NCI-H2107 treated with DMSO at 0.1 percent for 48 hours (cell line): ENCODE measurements around the gene TRAFD1.
"Not testable (repeated sequence)": the region's sequence is repeated elsewhere in the genome, so short reads cannot be mapped to it uniquely, and the experiment has no call there.

Experiments used
- DNase-seq: peaks from one replicate; lab custom pipeline; 2025; ENCODE audit not compliant: unreplicated experiment; lab: John Stamatoyannopoulos, UW

TRAFD1 gene

GRCh38 chr12:112158461-112159145 lies 33.2 kb downstream of the TRAFD1 start:
- not testable (repeated sequence) for DNase-seq

DNA sequence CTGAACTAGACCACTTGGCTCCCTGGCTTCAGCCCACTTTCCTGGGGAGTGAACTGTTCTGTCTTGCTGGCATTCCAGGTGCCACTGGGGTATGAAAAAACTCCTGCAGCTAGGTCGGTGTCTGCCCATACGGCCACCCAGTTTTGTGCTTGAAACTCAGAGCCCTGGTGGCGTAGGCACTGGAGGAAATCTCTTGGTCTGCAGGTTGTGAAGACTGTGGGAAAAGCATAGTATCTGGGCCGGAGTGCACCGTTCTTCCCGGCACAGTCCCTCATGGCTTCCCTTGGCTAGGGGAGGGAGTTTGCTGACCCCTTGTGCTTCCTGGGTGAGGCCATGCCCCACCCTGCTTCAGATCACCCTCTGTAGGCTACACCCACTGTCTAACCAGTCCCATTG lies 33.8 kb downstream of the TRAFD1 start:
- DNase-seq, result no peak

GRCh38 chr12:112160611-112161010 lies 35.3 kb downstream of the TRAFD1 start:
- DNase-seq, result no peak

DNA sequence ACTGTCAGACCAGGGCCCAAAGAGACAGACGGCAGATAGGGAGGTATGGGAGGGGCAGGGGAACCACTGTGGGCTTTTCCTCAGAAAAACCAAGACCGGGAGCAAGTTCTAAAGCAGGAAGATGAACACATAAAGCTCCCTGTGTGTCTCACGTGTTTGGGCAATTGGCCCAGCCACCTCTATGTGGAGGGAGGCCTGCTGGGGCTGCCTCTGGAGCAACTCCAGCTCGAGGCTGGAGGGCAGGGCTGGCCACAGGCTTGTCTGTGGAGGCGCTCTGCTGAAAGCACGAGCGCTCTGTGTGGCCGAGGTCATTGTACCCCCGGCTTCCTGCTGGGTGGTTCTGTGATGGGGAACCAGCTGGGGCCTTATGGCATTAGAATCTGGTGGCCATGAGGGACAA lies 36.4 kb downstream of the TRAFD1 start:
- DNase-seq, result no peak

GRCh38 chr12:112162241-112162790 lies 37.0 kb downstream of the TRAFD1 start:
- DNase-seq, result no peak

DNA sequence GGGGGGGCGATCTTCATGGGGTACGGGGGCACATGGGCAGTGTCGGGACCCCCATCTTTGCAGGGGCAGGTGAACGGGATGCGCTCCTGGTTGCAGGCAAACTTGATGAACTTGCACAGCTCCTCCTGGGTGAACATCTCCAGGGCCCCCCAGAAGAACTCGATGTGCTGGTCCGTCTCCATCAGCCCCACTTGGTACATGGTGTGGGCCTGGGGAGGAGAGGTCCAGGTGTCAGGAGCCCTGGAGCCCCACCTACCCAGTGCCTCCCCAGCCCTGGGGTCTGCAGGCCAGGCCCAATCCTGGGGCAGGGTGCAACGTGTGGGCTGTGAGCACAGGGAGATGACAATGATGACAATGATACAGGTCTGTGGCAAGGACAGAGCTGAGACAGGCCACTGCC lies 37.7 kb downstream of the TRAFD1 start:
- no peak for DNase-seq

DNA sequence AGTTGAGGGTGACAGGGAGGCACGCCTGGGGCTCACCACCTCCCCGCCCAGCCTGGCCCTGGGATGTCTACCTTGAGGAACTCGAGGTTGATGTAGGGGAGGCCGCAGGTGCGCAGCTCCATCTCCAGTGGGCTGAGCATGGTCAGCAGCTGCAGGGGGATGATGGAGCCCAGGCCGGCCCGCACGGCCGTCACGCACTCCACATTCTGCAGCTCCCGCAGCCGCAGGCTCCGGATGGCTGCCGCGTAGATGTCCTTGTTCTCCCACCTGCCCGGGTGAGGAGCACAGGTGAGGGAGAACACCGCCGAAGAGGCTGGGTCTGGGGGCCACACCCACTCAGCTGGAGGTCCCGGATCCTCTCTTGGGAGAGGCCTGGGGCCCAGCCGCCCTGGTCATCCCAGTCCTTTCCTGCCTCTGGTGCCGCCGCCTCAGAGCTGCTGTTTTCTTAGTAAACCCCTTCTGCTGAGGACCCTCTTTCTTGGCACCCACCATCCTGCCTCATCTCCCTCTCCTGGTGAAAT lies 38.2 kb downstream of the TRAFD1 start:
- no peak for DNase-seq

- DNase-seq, result no peak
Measured at GRCh38 chr12:112164011-112164660, 38.8 kb downstream of the TRAFD1 start.

- DNase-seq, result no peak
Measured at GRCh38 chr12:112165624-112166023, 40.3 kb downstream of the TRAFD1 start.

DNA sequence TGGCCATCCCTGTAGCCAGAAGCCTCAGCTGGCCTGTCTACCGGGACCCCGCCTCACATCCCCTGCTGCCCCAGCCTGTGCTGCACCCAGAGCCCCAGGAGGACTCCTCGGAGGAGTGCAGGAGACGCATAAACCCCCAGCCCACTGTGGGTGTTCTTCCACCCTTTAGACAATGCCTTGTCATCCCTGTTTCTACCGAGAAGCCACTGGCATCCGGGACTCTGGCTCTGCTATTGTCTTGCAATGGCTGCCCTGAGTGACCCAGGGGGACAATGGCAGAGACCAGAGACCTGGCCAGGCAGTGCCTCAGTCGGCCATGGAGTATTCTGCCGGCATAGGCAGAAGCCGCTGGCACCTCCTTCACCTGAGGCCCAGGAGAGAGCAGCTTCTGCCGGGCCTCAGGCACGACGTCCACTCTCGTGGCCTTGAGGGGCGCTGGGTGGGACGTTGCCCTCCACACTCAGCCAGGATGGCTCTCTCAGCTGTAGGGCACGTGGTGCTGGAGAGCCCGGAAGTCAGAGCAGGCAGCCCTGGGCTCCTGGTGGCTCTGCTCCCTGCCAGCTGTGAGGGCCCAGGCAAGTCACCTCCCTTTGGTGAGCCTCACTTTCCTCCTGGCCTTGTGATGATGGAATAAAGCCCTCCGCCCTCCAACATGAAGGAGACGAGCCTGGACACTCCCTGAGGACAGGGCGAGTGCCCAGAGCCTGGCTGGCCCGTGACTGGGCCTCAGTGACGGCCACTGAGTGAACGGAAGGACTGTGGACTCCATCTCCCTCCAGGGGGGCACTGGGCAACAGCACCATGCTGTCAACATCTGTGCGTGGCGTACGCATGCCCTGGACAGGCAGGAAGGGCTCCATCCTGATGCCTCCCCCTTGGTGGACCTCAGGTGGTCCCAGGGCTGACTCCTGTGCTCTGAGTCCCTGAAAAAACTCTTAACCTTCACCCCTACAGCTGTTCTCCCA lies 41.0 kb downstream of the TRAFD1 start:
- no peak for DNase-seq

- DNase-seq, result no peak
Measured at GRCh38 chr12:112167031-112167461, 41.7 kb downstream of the TRAFD1 start.

GRCh38 chr12:112167718-112168525 lies 42.6 kb downstream of the TRAFD1 start:
- DNase-seq, result peak; percentile 74

- DNase-seq, result no peak
Measured at GRCh38 chr12:112168561-112168971, 43.2 kb downstream of the TRAFD1 start.

DNA sequence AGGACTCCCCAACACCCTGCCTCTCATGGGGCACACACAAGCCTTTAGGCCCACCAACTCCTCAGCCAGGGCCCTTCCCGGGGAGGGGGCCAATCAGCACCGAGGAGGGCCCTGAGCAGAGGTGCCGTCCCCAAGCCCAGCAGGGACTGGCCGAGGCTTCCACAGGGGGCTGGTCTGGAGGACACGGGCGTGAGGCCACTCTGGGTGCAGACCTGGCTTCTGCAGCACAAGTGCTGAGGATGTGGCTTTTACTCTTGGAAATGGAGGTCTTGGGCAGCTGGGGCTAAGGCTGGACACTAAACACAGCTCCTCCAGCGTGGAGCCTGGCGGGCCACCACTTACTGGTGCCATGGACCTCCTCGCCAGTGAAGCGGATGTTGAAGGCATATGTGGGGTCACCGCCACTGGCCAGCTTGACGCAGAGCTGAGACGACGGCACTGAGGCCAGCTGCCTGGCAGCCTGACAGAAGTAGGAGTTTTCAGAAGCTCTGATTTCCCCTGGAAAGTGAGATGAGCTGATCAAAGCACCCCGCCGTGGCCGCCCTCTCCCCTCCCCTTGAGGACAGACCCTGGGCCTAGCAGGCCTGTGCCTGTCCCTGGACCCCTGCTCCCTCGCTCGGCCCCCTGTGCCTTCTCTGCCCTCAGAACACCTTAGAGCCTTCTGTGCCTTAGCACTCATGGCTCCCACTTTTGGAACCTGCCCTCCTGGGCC lies 44.0 kb downstream of the TRAFD1 start:
- no peak for DNase-seq

DNA sequence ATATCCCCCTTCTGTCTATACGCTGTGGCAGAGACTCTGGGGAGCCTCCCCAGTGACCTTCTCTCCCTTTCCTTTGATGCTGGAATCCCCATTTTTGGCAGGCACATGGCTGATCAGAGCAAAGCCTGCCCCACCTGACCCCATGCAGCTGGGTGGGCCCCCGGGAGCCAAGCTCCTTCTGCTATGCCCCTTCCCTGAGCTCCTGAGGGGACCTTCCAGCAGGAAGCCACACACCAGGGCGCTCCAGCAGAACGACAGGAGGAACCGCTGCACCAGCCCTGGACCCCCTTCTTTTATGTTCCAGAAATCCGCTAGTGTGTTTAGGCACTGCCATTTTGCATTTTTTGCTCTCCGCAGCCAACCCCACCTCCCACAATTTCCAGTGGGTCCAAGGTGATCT lies 44.6 kb downstream of the TRAFD1 start:
- DNase-seq, result no peak

DNA sequence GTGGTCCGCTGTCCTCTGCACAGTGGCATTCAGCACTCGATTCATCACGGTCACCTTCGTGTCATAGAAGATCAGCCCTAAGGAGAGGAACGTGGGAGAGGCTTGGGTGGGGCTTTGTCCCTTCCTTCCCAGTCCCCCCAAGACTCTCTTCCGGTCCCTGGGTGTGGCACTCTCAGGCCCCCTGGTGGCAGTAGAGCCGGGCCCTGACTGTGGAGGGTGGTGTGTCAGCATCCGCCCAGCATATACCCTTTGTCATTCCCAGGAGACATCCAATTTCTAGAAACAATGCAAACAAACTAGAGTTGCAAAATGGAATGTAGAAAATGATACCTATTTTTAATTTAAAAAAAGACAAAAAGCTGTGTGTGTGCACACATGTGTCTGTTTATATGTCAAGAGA lies 45.0 kb downstream of the TRAFD1 start:
- DNase-seq, result no peak

DNA sequence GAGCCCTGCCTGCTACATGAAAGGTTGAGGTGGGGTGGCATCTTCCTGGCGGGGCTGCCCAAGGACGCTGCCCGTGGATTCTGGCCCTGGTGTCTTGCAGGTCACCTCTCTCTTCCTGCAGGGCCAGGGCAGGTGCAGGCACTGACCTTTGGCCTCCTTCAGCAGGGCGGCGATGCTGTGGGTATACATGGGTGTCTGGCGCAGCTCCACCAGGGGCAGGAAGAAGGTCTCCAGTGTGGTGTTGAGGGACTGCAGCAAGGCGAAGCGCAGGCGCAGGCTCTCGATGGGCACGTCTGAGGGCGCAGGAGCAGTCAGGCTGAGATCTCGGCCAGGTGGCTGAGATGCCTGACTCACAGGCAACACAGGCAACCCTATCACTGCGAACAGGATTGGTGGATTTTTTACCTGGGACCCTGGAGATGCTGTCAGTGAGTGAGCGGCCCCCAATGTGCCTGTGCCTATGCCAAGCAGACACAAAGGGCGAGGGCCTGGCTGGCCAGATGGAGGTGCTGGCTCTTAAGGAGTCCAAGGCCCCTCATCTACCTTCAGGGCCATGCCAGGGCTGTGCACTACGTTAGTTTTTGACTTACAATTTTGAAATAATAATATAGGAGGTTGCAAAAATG lies 45.7 kb downstream of the TRAFD1 start:
- DNase-seq, result no peak

DNA sequence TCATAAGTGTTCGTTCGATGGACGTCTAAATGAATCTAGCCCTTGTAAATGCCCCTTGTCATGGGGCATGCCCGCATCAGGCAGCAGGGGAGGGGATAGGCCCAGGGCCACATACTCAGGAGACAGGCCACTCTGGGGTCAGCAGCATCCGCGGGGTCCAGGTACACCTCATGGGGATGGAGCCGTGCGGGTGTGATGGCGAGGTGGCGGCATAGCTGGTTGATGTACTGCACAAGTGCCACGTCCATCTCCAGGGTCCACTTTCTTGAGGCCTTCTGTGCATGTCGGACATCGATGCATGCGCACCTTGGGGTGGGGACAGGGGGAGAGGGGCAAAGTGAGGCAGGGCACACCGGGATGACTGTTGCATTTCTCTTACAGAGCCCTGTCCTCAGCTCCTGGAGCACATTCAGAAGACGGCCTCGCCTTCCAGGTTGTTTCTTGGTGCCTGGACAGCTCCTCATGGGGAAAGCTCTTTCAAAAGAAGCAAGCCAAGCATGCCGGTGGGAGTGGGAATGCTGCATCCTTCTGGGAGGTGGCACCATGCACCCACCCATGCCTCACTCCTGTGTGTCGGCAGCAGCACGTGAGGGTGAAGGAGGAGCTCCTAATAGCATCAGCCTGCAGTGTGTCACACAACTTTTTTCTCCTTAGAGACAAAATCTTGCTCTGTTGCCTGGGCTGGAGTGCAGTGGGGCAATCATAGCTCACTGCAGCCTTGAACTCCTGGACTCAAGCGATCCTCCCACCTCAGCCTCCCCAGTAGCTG lies 47.4 kb downstream of the TRAFD1 start:
- DNase-seq, result no peak
